ENCODE measurements around the gene LRRC75A.

The LRRC75A gene

GRCh38 chr17:16433514-16433913 lies 58.5 kb downstream of the LRRC75A start:
- H3K27ac ChIP-seq (replicated peaks) = no peak overlapping the region
- no peak overlapping the region for H3K4me3 ChIP-seq (replicated peaks; ENCODE audit: insufficient read depth, low read length)
- no peak for DNase-seq (ENCODE audit: low read depth in 1 of 2, low spot score in 1 of 2)
- no peak for TF ChIP-seq POLR2AphosphoS5 (IDR thresholded peaks at IDR 0.05; ENCODE audit: low read depth)
- TF ChIP-seq GABPA (IDR thresholded peaks at IDR 0.05; ENCODE audit: low read depth) = no peak
- TF ChIP-seq REST (IDR thresholded peaks at IDR 0.05; ENCODE audit: insufficient replicate concordance, low read depth) = no peak
- TF ChIP-seq CTCF (IDR thresholded peaks at IDR 0.05; ENCODE audit: insufficient read depth, low read length) = no peak
- no peak for TF ChIP-seq SPI1 (IDR thresholded peaks at IDR 0.05; ENCODE audit: borderline replicate concordance, low read depth)
- H3K27me3 ChIP-seq (ENCODE audit: insufficient read depth, poor library complexity, severe bottlenecking) = no peaks in the 10 kb centered on the region

GRCh38 chr17:16432017-16432416 lies 60.0 kb downstream of the LRRC75A start:
- Histone ChIP-seq H3K4me3 (replicated peaks; ENCODE audit: insufficient read depth, low read length) (no peak overlapping the region), H3K27ac (replicated peaks) (no peak overlapping the region), H3K27me3 (ENCODE audit: insufficient read depth, poor library complexity, severe bottlenecking) (no peaks in the 10 kb centered on the region)
- TF ChIP-seq REST (IDR thresholded peaks at IDR 0.05; ENCODE audit: insufficient replicate concordance, low read depth) (no peak), GABPA (IDR thresholded peaks at IDR 0.05; ENCODE audit: low read depth) (no peak), SPI1 (IDR thresholded peaks at IDR 0.05; ENCODE audit: borderline replicate concordance, low read depth) (no peak), POLR2AphosphoS5 (IDR thresholded peaks at IDR 0.05; ENCODE audit: low read depth) (no peak), CTCF (IDR thresholded peaks at IDR 0.05; ENCODE audit: insufficient read depth, low read length) (no peak)
- DNase-seq (ENCODE audit: low read depth in 1 of 2, low spot score in 1 of 2) = no peak

- TF ChIP-seq REST (IDR thresholded peaks at IDR 0.05; ENCODE audit: insufficient replicate concordance, low read depth) = no peak
- TF ChIP-seq POLR2AphosphoS5 (IDR thresholded peaks at IDR 0.05; ENCODE audit: low read depth) = no peak
- TF ChIP-seq GABPA (IDR thresholded peaks at IDR 0.05; ENCODE audit: low read depth) = no peak
- no peak for TF ChIP-seq CTCF (IDR thresholded peaks at IDR 0.05; ENCODE audit: insufficient read depth, low read length)
- TF ChIP-seq SPI1 (IDR thresholded peaks at IDR 0.05; ENCODE audit: borderline replicate concordance, low read depth) = no peak
- H3K27me3 ChIP-seq (ENCODE audit: insufficient read depth, poor library complexity, severe bottlenecking) = no peaks in the 10 kb centered on the region
- no peak overlapping the region for H3K27ac ChIP-seq (replicated peaks)
- no peak overlapping the region for H3K4me3 ChIP-seq (replicated peaks; ENCODE audit: insufficient read depth, low read length)
- no peak for DNase-seq (ENCODE audit: low read depth in 1 of 2, low spot score in 1 of 2)
Observed at GRCh38 chr17:16430650-16431049, 61.3 kb downstream of the LRRC75A start.
